GM12873 (cell line): ENCODE measurements around the gene ATP6V1B1.

Source experiments
- TF ChIP-seq, protein P1 (sequence below): IDR thresholded peaks from 2 replicates; pipeline ENCODE4 v1.5.1; 2012; ENCODE audit warnings: low read depth, mild to moderate bottlenecking, moderate library complexity, low read length, control low read depth; ENCODE audit not compliant: insufficient read depth; ENCODE audit errors: missing control alignments

ATP6V1B1 gene

DNA sequence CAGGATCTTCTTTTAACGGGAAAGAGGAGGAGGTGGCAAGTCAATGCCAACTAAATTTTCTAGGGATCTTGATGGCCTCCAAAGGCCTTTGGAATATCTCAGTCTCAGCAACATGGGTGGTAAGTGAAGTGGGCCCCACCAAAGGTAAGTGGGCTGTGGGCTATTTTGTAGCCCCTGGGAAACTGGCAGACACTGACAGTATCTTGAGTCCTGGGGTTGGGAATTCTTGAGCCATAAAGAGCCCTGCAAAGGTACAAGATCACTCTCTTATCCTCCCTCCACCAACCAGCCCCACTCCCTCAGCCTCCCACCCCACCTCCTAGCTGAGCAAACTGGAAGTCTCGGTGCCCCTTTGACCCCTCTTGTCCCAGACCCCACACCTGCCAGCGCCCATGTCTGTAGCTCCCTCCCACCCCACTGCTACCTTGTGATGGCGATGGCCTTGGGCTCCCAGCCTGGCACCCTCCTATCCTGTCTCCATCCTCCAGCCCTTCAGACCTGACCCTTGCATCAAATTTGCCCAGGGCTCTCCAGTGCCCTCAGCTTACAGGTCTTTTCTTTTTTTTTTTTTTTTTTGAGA, 8.5 kb downstream of the ATP6V1B1 start:
- TF ChIP-seq, protein P1, sequence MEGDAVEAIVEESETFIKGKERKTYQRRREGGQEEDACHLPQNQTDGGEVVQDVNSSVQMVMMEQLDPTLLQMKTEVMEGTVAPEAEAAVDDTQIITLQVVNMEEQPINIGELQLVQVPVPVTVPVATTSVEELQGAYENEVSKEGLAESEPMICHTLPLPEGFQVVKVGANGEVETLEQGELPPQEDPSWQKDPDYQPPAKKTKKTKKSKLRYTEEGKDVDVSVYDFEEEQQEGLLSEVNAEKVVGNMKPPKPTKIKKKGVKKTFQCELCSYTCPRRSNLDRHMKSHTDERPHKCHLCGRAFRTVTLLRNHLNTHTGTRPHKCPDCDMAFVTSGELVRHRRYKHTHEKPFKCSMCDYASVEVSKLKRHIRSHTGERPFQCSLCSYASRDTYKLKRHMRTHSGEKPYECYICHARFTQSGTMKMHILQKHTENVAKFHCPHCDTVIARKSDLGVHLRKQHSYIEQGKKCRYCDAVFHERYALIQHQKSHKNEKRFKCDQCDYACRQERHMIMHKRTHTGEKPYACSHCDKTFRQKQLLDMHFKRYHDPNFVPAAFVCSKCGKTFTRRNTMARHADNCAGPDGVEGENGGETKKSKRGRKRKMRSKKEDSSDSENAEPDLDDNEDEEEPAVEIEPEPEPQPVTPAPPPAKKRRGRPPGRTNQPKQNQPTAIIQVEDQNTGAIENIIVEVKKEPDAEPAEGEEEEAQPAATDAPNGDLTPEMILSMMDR = no peak

DNA sequence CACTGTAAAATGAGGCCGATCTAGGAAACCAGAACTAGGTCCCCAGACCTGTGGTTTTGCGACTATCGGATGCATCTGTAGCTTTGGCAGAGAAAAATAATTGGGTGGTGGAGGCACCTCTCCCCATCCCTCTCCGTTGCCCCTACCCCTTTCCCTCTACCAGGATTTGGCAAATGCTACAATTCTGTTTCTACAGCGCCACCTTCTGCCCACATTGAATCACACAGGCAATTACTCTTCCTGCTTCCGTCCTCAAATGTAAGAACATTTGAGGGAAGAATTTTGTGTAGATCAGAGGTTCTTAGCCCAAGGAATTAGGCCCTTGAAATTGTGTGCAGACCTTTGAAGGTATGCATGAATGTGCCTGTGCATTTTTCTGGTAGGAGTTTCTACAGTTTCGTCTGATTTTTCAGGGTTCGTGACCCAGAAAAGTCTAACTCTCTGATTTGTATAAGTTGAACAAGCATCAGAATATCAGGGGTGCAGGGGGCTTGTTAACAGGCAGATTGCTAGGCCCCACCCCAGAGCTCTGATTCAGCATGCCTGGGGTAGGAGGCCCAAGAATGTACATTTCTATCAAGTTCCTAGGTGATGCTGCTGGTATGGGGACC, 11.2 kb downstream of the ATP6V1B1 start:
- TF ChIP-seq, protein P1 = peak; percentile 76

DNA sequence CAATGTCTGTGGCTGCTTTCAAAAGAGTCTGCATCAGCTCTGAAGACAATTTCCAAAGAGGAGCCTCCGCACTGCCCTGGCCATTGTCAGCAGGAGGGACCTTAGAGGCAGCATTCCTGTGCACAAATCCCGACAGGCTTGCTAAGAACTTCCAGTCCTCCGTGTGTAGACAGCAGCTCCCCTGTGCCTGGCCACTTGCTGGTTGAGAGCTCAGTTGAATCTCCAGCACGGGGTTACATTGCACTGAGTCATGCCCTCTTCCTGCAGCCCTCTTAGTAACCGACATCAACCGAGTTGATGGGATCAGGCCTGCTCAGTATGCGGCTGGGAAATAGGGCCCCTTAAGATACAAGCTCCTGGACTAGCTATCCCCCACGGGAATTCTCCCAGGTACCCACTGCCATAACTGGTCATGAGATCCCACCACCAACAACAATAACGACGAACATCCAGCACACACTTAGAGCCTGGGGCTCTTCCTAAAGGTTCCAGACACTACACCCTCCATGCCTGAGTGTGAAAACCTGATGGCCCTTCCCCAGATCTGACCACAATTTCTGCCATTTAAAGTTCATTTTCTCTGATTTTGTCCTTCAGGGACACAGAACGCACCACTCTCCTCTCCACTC, 12.0 kb downstream of the ATP6V1B1 start:
- TF ChIP-seq, protein P1 = no peak

DNA sequence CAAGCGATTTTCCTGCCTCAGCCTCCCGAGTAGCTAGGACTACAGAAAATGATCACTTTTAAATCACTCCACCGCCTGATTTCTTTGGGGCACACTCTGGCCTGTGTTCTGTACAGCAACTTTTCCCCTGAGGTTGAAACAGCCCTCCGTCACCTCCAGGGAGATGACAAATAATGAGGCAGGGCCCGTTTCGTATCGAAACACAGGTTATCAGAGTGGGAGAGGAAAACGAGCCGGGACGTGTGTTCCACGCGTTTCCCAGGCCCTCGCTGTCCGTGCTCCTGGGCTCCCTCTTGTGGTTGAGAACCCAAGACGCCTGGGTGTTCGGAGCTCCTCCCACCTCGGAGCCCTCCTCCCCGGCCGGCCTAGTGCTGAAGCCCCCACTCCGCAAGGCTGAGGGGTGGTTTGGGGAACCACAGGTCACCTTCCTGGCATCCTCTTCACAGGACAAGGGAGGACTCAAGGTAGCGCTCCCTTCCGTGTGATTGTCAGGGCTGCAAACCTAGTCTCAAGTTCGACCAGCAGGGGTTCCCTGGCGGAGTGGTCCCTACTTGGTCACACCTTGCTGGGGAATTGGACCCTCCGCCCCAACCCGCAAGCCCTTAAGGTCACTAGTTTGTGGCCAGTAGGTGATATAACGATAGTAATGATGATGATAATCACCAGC, 12.8 kb downstream of the ATP6V1B1 start:
- TF ChIP-seq, protein P1 = peak; percentile 89

DNA sequence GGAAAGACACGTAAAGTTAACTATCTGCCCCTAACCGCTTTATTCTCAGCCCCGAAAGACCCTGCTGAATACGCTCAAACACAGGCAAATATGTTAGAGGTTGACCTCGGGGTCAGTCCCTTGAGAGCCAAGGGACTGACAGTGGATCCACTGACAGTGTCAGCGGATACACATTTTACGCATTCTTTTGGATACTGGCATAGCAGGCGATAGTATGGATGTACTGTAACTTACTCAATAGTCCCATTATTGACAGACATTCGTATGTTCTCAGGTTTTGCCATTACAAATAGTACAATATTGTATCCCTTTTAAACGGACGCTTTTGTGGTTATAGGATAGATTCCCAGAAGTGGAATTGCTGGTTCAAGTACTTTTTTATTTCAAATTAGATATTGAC, 13.4 kb downstream of the ATP6V1B1 start:
- TF ChIP-seq, protein P1 = no peak

DNA sequence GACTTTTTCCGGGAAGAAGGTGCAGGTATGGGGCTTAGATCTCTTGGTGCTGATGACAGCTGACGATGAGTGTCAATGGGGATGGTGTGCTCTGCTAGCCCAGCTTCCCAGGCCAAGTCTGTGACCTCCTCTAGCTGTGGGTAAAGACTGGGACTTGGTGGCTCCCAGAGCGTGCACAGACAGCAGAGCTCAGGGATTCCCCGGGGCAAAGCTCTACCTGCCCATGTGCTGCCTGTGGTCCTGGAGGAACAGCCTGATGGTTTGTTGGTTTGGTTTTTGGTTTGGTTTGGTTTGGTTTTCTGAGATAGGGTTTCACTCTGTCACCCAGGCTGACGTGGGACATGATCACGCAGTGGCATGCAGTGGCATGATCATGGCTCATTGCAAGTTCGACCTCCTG, 19.2 kb downstream of the ATP6V1B1 start:
- TF ChIP-seq, protein P1 = no peak

DNA sequence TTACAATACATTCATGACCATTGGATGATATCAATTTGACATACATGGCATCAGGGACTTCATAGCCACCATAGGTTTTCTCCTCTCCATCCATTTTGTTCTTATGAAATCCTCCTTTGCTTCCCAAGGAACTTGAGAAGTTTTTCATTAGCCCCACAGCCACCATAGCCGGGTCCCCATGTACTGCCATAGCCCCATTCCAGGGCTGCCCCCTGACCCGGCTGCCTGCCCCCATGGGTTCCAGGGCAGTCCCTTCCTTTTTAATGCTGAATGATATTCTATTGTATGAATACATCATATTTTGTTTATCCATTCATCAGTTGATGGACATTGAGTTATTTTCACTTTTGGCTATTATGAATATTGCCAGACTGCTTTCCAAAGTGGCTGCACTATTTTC, 20.4 kb downstream of the ATP6V1B1 start:
- TF ChIP-seq, protein P1 = no peak
